Dermis microvascular lymphatic vessel endothelial cell (primary cell): ENCODE data around the gene MTUS2. TPM values are rescaled to one million over a fixed set of nuclear protein-coding genes. Genes with fewer than 3 reads are reported as not detected.
A peak's percentile ranks its signal among the peaks of the same experiment; 100 is the strongest.

Experiments used
- DNase-seq, 2 donors: peaks; one replicate each; pipeline versions ENCODE4 v3.0.0 to v3.0.0-alpha.2; 2010; ENCODE audit warnings: low read depth in 2 of 2
- total RNA-seq: library from RNA; depleted of rRNA; stranded (reverse); fragments of >200 nt; gene quantifications from 2 replicates; pipeline ENCODE4 v1.2.1, GENCODE V29; 2014

Gene MTUS2
- total RNA-seq, 1 donor from 2014 or later = not detected

GRCh38 chr13:29541400-29541799 lies 721.3 kb downstream of the MTUS2 start:
- no peak for DNase-seq

GRCh38 chr13:29542381-29542780 lies 722.2 kb downstream of the MTUS2 start:
- no peak for DNase-seq

- DNase-seq = no peak
These were observed 723.4 kb downstream of the MTUS2 start for GRCh38 chr13:29543230-29544215.

- no peak for DNase-seq
These were observed 725.8 kb downstream of the MTUS2 start for GRCh38 chr13:29545988-29546387.

GRCh38 chr13:29546662-29547061 lies 726.5 kb downstream of the MTUS2 start:
- DNase-seq = peak in 1 of 2 donors; percentile 67

- DNase-seq = peak; percentile 73 to 92
These were observed 727.0 kb downstream of the MTUS2 start for GRCh38 chr13:29547153-29547552.

GRCh38 chr13:29548722-29549121 lies 728.6 kb downstream of the MTUS2 start:
- DNase-seq = peak; percentile 90 to 92

GRCh38 chr13:29550430-29550988 lies 730.4 kb downstream of the MTUS2 start:
- no peak for DNase-seq

- peak in 1 of 2 donors; percentile 29 for DNase-seq
These were observed 731.1 kb downstream of the MTUS2 start for GRCh38 chr13:29551214-29551613.

Other genes starting within 250 kb of the MTUS2 start
- 71.8 and 97.4 TPM in 2 replicates for gene POMP, start 161.2 kb upstream of the MTUS2 start, total RNA-seq
- 2.7 TPM in 2 replicates for gene SLC46A3, start 101.4 kb upstream of the MTUS2 start, total RNA-seq